HepG2 (cell line): ENCODE data around the gene MAJIN. TPM values are rescaled to one million over a fixed set of nuclear protein-coding genes. Genes with fewer than 3 reads are reported as not detected.
A peak's percentile ranks its signal among the peaks of the same experiment; 100 is the strongest.

ENCODE experiments used
- ATRX ChIP-seq: sonication (generic); formaldehyde crosslinking; IDR thresholded peaks from 2 replicates; pipeline ENCODE4 v1.4.0; 2020; ENCODE audit warnings: missing genetic modification reagents, borderline replicate concordance
- HOXA3 ChIP-seq: sonication (generic); formaldehyde crosslinking; IDR thresholded peaks from 2 replicates; pipeline ENCODE4 v1.5.0; 2020; ENCODE audit warnings: missing genetic modification reagents
- NFE2 ChIP-seq: sonication (generic); formaldehyde crosslinking; IDR thresholded peaks from 2 replicates; pipeline ENCODE4 v1.4.0; 2020; ENCODE audit warnings: missing genetic modification reagents
- NFIC ChIP-seq: IDR thresholded peaks from 2 replicates; pipeline ENCODE4 v1.6.1; 2012; ENCODE audit warnings: mild to moderate bottlenecking, low read length, inconsistent platforms
- PHF8 ChIP-seq: sonication (generic); formaldehyde crosslinking; IDR thresholded peaks from 2 replicates; pipeline ENCODE4 v1.5.0; 2020; ENCODE audit warnings: missing genetic modification reagents
- PRMT3 ChIP-seq: sonication (generic); formaldehyde crosslinking; IDR thresholded peaks from 2 replicates; pipeline ENCODE4 v1.8.1; 2022; ENCODE audit warnings: low read depth, mild to moderate bottlenecking, moderate library complexity, missing genetic modification reagents, borderline replicate concordance
- SRSF9 ChIP-seq: fragments of 200-400 bp; formaldehyde crosslinking; IDR thresholded peaks from 2 replicates; pipeline ENCODE4 v1.6.1; 2018; ENCODE audit warnings: borderline replicate concordance, mild to moderate bottlenecking, low read depth, low read length; ENCODE audit not compliant: insufficient read depth, poor library complexity, severe bottlenecking
- SRY ChIP-seq: sonication (generic); formaldehyde crosslinking; IDR thresholded peaks from 2 replicates; pipeline ENCODE4 v1.8.0; 2022; ENCODE audit warnings: mild to moderate bottlenecking, missing genetic modification reagents
- ZEB1 ChIP-seq: IDR thresholded peaks from 2 replicates; pipeline ENCODE4 v1.6.1; 2012; ENCODE audit warnings: mild to moderate bottlenecking, low read depth, inconsistent platforms; ENCODE audit not compliant: insufficient replicate concordance
- ZKSCAN8 ChIP-seq: IDR thresholded peaks from 2 replicates; pipeline ENCODE4 v1.6.1; 2016; ENCODE audit warnings: borderline replicate concordance, missing genetic modification reagents, missing compliant biosample characterization
- ZNF160 ChIP-seq: sonication (generic); formaldehyde crosslinking; IDR thresholded peaks from 2 replicates; pipeline ENCODE4 v1.8.0; 2022; ENCODE audit warnings: mild to moderate bottlenecking, inconsistent platforms, missing genetic modification reagents
- ZNF33A ChIP-seq: sonication (generic); formaldehyde crosslinking; IDR thresholded peaks from 2 replicates; pipeline ENCODE4 v1.5.1; 2020; ENCODE audit warnings: missing genetic modification reagents, mild to moderate bottlenecking, moderate library complexity, borderline replicate concordance
- ZNF562 ChIP-seq: sonication (generic); formaldehyde crosslinking; IDR thresholded peaks from 2 replicates; pipeline ENCODE4 v1.8.0; 2022; ENCODE audit warnings: missing genetic modification reagents, borderline replicate concordance
- polyA plus RNA-seq, 8 experiments: library from polyadenylated mRNA; depleted of rRNA in 3 of 8; stranded (reverse) in 7 of 8; unstranded in 1 of 8; fragments of >200 nt; fragmentation: Illumina TruSeq in 4 of 8; extraction: Trizol in 4 of 8; gene quantifications; 2 replicates each; pipeline versions ENCODE4 v1.2.1 to v1.2.3, GENCODE V29; 2011 to 2016; ENCODE audit warnings: low read depth in 4 of 8, missing spikeins in 1 of 8, mixed read lengths in 1 of 8; ENCODE audit not compliant: insufficient read depth in 1 of 8
- total RNA-seq, 5 experiments: library from RNA; depleted of rRNA; stranded (reverse); fragments of >200 nt; fragmentation: Illumina TruSeq; extraction: Trizol; gene quantifications; 2 replicates each; pipeline ENCODE4 v1.2.3, GENCODE V29; 2016; ENCODE audit warnings: low read depth in 1 of 5
- TF ChIP-seq, protein P1 (sequence below), 2 experiments: fragments of 450-650 bp in 1 of 2; sonication (generic) in 1 of 2; formaldehyde crosslinking in 1 of 2; IDR thresholded peaks; 2 replicates each; pipeline versions ENCODE4 v1.6.1 to v1.8.0; 2016 to 2022; ENCODE audit warnings: antibody characterized with exemption in 1 of 2, mild to moderate bottlenecking in 1 of 2, missing genetic modification reagents in 1 of 2
- TF ChIP-seq, protein P2 (sequence below): sonication (generic); formaldehyde crosslinking; conservative IDR thresholded peaks from 2 replicates; pipeline ENCODE4 v1.8.0; 2022; ENCODE audit warnings: missing genetic modification reagents
- TF ChIP-seq, protein P3 (sequence below): sonication (generic); formaldehyde crosslinking; IDR thresholded peaks from 2 replicates; pipeline ENCODE4 v1.8.0; 2022; ENCODE audit warnings: mild to moderate bottlenecking, missing genetic modification reagents

Gene MAJIN
- total and polyA plus RNA-seq, 2 of the 13 experiments (the other 11 are each of a cell fraction or from before 2014, with no cell fraction given) = not detected

DNA sequence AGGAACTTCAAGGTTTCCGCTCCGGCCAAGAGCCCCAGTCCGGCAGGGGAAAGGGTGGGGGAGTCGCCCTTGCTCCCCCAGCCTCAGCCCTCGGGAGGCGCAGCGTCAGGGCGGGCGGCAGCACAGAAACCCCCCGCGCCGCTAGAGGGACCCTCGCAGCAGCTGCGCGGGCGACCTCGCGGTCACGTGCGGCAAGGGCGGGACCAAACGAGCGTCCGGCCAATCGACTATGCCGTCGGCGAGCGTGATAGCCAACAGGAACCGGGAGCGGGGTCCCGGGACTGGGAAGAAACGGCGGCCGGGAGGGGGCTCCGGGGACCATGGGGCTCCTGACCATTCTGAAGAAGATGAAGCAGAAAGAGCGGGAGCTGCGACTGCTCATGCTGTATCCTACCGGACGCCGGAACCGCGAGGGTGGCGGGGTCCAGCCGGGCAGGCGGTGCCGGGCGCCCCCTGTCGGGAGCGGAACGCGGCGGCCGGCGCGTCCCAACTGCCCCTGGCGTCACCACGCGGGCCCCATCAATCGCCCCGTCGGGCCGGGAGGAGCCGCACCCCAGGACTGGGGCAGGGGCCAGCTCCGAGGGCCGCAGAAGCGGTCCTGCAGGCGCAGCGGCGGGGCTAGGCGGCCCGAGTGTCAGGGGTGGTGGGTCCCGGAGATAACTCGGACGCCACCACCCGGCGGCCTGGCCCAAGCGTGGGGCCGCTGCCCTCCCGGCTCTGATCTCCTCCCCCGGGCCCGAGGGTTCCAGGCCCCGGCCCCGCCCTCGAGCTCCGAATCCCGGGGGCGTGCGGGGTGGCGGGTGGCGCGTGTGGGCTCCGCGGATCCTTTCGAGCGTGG, 42.2 kb upstream of the MAJIN start, which contains the start of gene ARL2 (continued):
- TF ChIP-seq, protein P1, sequence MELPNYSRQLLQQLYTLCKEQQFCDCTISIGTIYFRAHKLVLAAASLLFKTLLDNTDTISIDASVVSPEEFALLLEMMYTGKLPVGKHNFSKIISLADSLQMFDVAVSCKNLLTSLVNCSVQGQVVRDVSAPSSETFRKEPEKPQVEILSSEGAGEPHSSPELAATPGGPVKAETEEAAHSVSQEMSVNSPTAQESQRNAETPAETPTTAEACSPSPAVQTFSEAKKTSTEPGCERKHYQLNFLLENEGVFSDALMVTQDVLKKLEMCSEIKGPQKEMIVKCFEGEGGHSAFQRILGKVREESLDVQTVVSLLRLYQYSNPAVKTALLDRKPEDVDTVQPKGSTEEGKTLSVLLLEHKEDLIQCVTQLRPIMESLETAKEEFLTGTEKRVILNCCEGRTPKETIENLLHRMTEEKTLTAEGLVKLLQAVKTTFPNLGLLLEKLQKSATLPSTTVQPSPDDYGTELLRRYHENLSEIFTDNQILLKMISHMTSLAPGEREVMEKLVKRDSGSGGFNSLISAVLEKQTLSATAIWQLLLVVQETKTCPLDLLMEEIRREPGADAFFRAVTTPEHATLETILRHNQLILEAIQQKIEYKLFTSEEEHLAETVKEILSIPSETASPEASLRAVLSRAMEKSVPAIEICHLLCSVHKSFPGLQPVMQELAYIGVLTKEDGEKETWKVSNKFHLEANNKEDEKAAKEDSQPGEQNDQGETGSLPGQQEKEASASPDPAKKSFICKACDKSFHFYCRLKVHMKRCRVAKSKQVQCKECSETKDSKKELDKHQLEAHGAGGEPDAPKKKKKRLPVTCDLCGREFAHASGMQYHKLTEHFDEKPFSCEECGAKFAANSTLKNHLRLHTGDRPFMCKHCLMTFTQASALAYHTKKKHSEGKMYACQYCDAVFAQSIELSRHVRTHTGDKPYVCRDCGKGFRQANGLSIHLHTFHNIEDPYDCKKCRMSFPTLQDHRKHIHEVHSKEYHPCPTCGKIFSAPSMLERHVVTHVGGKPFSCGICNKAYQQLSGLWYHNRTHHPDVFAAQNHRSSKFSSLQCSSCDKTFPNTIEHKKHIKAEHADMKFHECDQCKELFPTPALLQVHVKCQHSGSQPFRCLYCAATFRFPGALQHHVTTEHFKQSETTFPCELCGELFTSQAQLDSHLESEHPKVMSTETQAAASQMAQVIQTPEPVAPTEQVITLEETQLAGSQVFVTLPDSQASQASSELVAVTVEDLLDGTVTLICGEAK (IDR thresholded peaks at IDR 0.05) = no peak
- TF ChIP-seq, protein P1 (CRISPR knock-in tag; IDR thresholded peaks at IDR 0.05) = peak; percentile 84; the same call in 1 of the 2 replicates
- TF ChIP-seq HOXA3 (CRISPR knock-in tag) = peak; percentile 29; the same call in 1 of the 2 replicates
- 0 out of 2 replicates have a peak, but pooled peaks have one; percentile 44 for TF ChIP-seq ZNF160 (CRISPR knock-in tag)
- TF ChIP-seq ZKSCAN8 (CRISPR knock-in tag) = no peak
- TF ChIP-seq SRY (CRISPR knock-in tag) = peak; percentile 24
- TF ChIP-seq, protein P2, sequence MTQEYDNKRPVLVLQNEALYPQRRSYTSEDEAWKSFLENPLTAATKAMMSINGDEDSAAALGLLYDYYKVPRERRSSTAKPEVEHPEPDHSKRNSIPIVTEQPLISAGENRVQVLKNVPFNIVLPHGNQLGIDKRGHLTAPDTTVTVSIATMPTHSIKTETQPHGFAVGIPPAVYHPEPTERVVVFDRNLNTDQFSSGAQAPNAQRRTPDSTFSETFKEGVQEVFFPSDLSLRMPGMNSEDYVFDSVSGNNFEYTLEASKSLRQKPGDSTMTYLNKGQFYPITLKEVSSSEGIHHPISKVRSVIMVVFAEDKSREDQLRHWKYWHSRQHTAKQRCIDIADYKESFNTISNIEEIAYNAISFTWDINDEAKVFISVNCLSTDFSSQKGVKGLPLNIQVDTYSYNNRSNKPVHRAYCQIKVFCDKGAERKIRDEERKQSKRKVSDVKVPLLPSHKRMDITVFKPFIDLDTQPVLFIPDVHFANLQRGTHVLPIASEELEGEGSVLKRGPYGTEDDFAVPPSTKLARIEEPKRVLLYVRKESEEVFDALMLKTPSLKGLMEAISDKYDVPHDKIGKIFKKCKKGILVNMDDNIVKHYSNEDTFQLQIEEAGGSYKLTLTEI (CRISPR knock-in tag) = no peak
- TF ChIP-seq PHF8 (CRISPR knock-in tag) = peak; percentile 61
- TF ChIP-seq, protein P3, sequence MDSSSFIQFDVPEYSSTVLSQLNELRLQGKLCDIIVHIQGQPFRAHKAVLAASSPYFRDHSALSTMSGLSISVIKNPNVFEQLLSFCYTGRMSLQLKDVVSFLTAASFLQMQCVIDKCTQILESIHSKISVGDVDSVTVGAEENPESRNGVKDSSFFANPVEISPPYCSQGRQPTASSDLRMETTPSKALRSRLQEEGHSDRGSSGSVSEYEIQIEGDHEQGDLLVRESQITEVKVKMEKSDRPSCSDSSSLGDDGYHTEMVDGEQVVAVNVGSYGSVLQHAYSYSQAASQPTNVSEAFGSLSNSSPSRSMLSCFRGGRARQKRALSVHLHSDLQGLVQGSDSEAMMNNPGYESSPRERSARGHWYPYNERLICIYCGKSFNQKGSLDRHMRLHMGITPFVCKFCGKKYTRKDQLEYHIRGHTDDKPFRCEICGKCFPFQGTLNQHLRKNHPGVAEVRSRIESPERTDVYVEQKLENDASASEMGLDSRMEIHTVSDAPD = no peak; the same call in 1 of the 2 replicates
- peak; percentile 86 for TF ChIP-seq PRMT3 (CRISPR knock-in tag)
- no peak for TF ChIP-seq SRSF9
- no peak for TF ChIP-seq NFE2 (CRISPR knock-in tag)
- no peak for TF ChIP-seq ATRX
- no peak for TF ChIP-seq ZNF562 (CRISPR knock-in tag)
- 0 out of 2 replicates have a peak, but pooled peaks have one; percentile 35 for TF ChIP-seq ZNF33A (CRISPR knock-in tag)
- TF ChIP-seq ZEB1 = no peak
- TF ChIP-seq NFIC = no peak
